ENCODE measurements around the gene ARL14EP.

The ARL14EP gene

GRCh38 chr11:30377347-30377746 lies 54.4 kb downstream of the ARL14EP start:
- DNase-seq (ENCODE audit: low read depth in 2 of 3, low spot score in 1 of 3) = no peak

DNA sequence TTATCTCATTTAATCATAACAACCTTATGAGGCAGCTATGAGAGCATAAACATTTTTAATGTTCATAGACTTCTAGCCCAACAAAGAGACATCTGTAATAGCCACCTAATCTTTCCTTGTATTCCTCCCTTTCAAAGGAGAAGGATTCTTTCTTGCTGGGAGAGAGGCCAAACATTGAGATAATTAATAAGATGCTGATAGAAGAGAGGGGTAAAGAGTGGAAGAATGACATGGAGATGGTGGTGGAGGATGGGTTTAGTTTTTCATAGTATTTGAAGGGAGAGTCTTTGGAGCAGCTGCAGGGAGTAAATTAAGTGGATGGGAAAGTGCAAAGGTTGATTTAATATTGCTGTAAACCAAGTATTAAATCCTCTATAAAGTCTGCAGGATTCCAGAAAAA lies 57.9 kb downstream of the ARL14EP start:
- no peak for DNase-seq (ENCODE audit: low read depth in 2 of 3, low spot score in 1 of 3)

DNA sequence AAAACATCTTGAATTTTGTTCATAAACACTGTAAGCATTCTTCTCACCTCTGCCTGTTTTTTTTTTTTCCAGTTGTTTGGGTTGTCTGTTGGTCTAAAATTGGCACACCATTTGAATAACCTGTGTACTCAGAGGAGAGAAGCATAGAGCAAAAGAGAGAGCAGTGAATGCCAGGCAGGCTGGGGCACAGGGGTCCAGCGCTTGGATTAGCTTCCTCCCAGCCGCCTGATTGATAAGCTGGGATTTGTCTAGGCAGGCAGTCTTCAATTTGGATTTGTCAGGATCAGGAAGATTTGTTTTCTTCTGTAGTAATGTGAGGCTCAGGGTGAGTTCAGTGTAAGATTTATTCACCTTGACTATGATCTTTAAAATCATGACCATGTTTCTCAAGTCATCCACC lies 59.0 kb downstream of the ARL14EP start:
- no peak for DNase-seq (ENCODE audit: low read depth in 2 of 3, low spot score in 1 of 3)
